Neural cell (in vitro differentiated cells): ENCODE results near the gene PLS1. TPM values are rescaled to one million over a fixed set of nuclear protein-coding genes. Genes with fewer than 3 reads are reported as not detected.

Experiments used
- H2AFZ ChIP-seq: fragments of 200-600, 300-800 bp; sonication (generic), shearing (Covaris generic); 2 replicates; pipeline ENCODE4 v1.6.0; 2014; ENCODE audit warnings: low read depth, mild to moderate bottlenecking, antibody characterized with exemption, low read length, moderate library complexity
- H3F3A ChIP-seq: fragments of 200-600 bp; shearing (Covaris generic); 2 replicates; pipeline ENCODE4 v1.6.1; 2016; ENCODE audit warnings: mild to moderate bottlenecking, moderate library complexity, mixed read lengths, antibody characterized with exemption, low read length; ENCODE audit not compliant: insufficient read depth, poor library complexity, severe bottlenecking
- H3K27ac ChIP-seq: fragments of 200-600, 300-800 bp; sonication (generic), shearing (Covaris generic); 2 replicates; pipeline ENCODE4 v1.5.1; 2014; ENCODE audit warnings: mild to moderate bottlenecking, low read length, moderate library complexity
- H3K27me3 ChIP-seq: fragments of 300-800, 200-600 bp; sonication (generic), shearing (Covaris generic); 2 replicates; pipeline ENCODE4 v1.6.0; 2014; ENCODE audit warnings: mild to moderate bottlenecking, low read depth, low read length, moderate library complexity; ENCODE audit not compliant: insufficient read depth
- H3K36me3 ChIP-seq: fragments of 300-800, 200-600 bp; sonication (generic), shearing (Covaris generic); 2 replicates; pipeline ENCODE4 v1.5.1; 2014; ENCODE audit warnings: mild to moderate bottlenecking, antibody characterized with exemption, low read length, moderate library complexity; ENCODE audit not compliant: insufficient read depth
- H3K4me2 ChIP-seq: fragments of 300-800, 200-600 bp; sonication (generic), shearing (Covaris generic); 2 replicates; pipeline ENCODE4 v1.6.0; 2014; ENCODE audit warnings: mild to moderate bottlenecking, low read length
- H3K4me3 ChIP-seq: fragments of 300-800, 200-600 bp; sonication (generic), shearing (Covaris generic); 2 replicates; pipeline ENCODE4 v1.5.1; 2014; ENCODE audit warnings: mild to moderate bottlenecking, low read length, moderate library complexity
- H3K79me2 ChIP-seq: fragments of 200-600 bp; shearing (Covaris generic); replicated peaks from 2 replicates; pipeline ENCODE4 v1.6.0; 2014; ENCODE audit warnings: mild to moderate bottlenecking, low read length, moderate library complexity; ENCODE audit not compliant: insufficient read depth
- H3K9ac ChIP-seq: fragments of 300-800, 200-600 bp; sonication (generic), shearing (Covaris generic); 2 replicates; pipeline ENCODE4 v1.6.1; 2016; ENCODE audit warnings: mild to moderate bottlenecking, low read length, mixed read lengths
- H3K9me2 ChIP-seq: fragments of 200-600 bp; shearing (Covaris generic); 2 replicates; pipeline ENCODE4 v1.6.1; 2016; ENCODE audit warnings: mild to moderate bottlenecking, low read length, mixed read lengths; ENCODE audit not compliant: insufficient read depth
- H3K9me3 ChIP-seq: fragments of 200-600, 300-800 bp; sonication (generic), shearing (Covaris generic); 2 replicates; pipeline ENCODE4 v1.6.1; 2016; ENCODE audit warnings: mild to moderate bottlenecking, mixed run types, low read length, moderate library complexity, mixed read lengths
- H4K20me1 ChIP-seq: fragments of 200-600 bp; shearing (Covaris generic); 2 replicates; pipeline ENCODE4 v1.6.1; 2016; ENCODE audit warnings: mild to moderate bottlenecking, mixed run types; ENCODE audit not compliant: insufficient read depth
- EP300 ChIP-seq: fragments of 450-650 bp; conservative IDR thresholded peaks from 2 replicates; pipeline ENCODE4 v1.6.1; 2014; ENCODE audit warnings: antibody characterized with exemption, mild to moderate bottlenecking, moderate library complexity; ENCODE audit not compliant: poor library complexity, severe bottlenecking
- EZH2 ChIP-seq: fragments of 200-600, 300-800 bp; shearing (Covaris generic), sonication (generic); IDR thresholded peaks from 2 replicates; pipeline ENCODE4 v1.6.1; 2014; ENCODE audit warnings: antibody characterized with exemption, low read length, borderline replicate concordance, mild to moderate bottlenecking; ENCODE audit not compliant: insufficient read depth, poor library complexity, severe bottlenecking
- MXI1 ChIP-seq: fragments of 450-650 bp; conservative IDR thresholded peaks from 2 replicates; pipeline ENCODE4 v1.6.1; 2014; ENCODE audit warnings: antibody characterized with exemption, mild to moderate bottlenecking; ENCODE audit not compliant: poor library complexity, severe bottlenecking
- POLR2AphosphoS5 ChIP-seq: IDR thresholded peaks from 2 replicates; pipeline ENCODE4 v1.6.1; 2012
- RAD21 ChIP-seq: fragments of 450-650 bp; conservative IDR thresholded peaks from 2 replicates; pipeline ENCODE4 v1.6.1; 2014; ENCODE audit warnings: antibody characterized with exemption, mild to moderate bottlenecking, moderate library complexity
- SMC3 ChIP-seq: fragments of 450-650 bp; conservative IDR thresholded peaks from 2 replicates; pipeline ENCODE4 v1.6.1; 2014; ENCODE audit warnings: antibody characterized with exemption, mild to moderate bottlenecking, moderate library complexity; ENCODE audit not compliant: poor library complexity
- TAF1 ChIP-seq: IDR thresholded peaks from 2 replicates; pipeline ENCODE4 v1.6.1; 2012; ENCODE audit warnings: low read depth
- polyA plus RNA-seq: library from polyadenylated mRNA; depleted of rRNA; stranded (reverse); fragments of >200 nt; gene quantifications from 2 replicates; pipeline ENCODE4 v1.2.3, GENCODE V29; 2014
- TF ChIP-seq, protein P1 (sequence below): IDR thresholded peaks from 2 replicates; pipeline ENCODE4 v1.6.1; 2012; ENCODE audit warnings: borderline replicate concordance
- TF ChIP-seq, protein P2 (sequence below): fragments of 450-650 bp; IDR thresholded peaks from 2 replicates; pipeline ENCODE4 v1.5.1; 2014; ENCODE audit warnings: antibody characterized with exemption, mild to moderate bottlenecking, moderate library complexity; ENCODE audit not compliant: poor library complexity, severe bottlenecking

Gene PLS1
- polyA plus RNA-seq, 1 donor from 2014 or later = 0.31 TPM

DNA sequence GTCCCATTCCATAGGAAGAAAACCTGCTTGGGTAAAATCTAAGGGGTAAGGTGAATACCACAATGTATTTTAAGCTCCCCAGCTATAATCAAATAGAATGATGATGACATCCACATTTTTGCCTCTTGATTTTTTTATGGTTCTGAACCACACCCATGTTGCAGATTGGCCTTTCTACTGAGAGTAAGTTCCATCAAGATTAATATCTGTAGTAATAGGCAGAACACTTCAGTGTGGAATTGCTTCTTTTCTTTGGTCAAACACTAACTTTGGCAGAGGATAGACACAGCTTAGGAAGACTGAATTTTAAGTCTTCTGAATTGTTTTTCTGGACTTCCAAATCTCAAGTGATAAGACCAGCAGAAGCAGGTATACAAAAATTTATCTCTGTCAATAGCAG is 27.0 kb downstream of the PLS1 start:
- H3K27ac ChIP-seq = no peak overlapping the region
- H3K36me3 ChIP-seq = no peaks in the 10 kb centered on the region
- H3K4me3 ChIP-seq = no peak overlapping the region
- TF ChIP-seq EP300 (no peak), SMC3 (no peak), MXI1 (no peak), TAF1 (no peak), POLR2AphosphoS5 (no peak), RAD21 (no peak)
- TF ChIP-seq, protein P1, sequence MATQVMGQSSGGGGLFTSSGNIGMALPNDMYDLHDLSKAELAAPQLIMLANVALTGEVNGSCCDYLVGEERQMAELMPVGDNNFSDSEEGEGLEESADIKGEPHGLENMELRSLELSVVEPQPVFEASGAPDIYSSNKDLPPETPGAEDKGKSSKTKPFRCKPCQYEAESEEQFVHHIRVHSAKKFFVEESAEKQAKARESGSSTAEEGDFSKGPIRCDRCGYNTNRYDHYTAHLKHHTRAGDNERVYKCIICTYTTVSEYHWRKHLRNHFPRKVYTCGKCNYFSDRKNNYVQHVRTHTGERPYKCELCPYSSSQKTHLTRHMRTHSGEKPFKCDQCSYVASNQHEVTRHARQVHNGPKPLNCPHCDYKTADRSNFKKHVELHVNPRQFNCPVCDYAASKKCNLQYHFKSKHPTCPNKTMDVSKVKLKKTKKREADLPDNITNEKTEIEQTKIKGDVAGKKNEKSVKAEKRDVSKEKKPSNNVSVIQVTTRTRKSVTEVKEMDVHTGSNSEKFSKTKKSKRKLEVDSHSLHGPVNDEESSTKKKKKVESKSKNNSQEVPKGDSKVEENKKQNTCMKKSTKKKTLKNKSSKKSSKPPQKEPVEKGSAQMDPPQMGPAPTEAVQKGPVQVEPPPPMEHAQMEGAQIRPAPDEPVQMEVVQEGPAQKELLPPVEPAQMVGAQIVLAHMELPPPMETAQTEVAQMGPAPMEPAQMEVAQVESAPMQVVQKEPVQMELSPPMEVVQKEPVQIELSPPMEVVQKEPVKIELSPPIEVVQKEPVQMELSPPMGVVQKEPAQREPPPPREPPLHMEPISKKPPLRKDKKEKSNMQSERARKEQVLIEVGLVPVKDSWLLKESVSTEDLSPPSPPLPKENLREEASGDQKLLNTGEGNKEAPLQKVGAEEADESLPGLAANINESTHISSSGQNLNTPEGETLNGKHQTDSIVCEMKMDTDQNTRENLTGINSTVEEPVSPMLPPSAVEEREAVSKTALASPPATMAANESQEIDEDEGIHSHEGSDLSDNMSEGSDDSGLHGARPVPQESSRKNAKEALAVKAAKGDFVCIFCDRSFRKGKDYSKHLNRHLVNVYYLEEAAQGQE = no peak
- no peaks in the 10 kb centered on the region for H3K9me2 ChIP-seq
- H3F3A ChIP-seq = no peaks in the 10 kb centered on the region
- H3K9me3 ChIP-seq = no peaks in the 10 kb centered on the region
- H4K20me1 ChIP-seq = no peaks in the 10 kb centered on the region
- H2AFZ ChIP-seq = no peak overlapping the region
- H3K27me3 ChIP-seq = no peaks in the 10 kb centered on the region
- H3K9ac ChIP-seq = no peak overlapping the region
- no peak overlapping the region for H3K4me2 ChIP-seq
- H3K79me2 ChIP-seq = no peaks in the 10 kb centered on the region

DNA sequence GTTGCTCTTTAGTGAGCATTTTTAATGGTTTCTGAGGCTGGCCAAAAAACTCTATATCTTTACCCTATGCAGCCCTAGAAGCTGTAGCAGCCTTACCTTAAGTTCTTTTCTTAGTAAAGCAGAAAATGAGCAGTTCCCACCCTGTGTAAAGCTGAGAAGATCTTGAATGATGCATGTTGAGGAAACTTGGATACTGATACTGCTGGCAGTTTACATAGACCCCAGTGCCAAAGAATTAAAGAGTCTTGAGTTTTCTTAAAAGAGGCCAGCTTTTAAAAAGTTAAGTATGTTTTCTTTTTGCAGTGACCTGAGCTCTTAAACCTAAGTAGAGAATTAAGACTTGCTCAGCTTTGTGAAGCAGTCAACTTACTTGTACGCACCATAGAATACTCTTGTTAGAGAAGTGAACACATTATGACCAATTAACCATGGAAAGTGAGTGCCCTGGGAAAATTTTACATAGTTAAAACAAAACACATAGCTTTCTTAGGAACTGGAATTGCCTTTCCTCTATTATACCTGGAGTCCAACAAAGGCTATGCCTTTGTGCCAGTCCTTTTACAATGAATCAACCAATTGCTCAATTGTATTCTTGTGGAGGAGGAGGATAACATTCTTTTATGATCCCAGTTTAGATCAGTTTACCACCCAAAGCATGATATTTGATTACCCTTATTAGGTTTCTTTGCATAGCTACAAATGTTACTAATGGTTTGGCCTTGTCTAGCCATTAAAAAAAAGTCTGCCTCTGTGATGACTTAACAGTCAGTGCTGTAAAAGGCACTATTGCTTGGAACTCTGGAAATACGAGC is 28.4 kb downstream of the PLS1 start:
- Histone ChIP-seq H3K27ac (no peak overlapping the region), H2AFZ (no peak overlapping the region), H3K36me3 (no peaks in the 10 kb centered on the region), H3K79me2 (no peaks in the 10 kb centered on the region), H3K9ac (no peak overlapping the region), H3K9me2 (no peaks in the 10 kb centered on the region), H3K27me3 (no peaks in the 10 kb centered on the region), H4K20me1 (no peaks in the 10 kb centered on the region), H3K4me2 (no peak overlapping the region), H3K9me3 (no peaks in the 10 kb centered on the region), H3F3A (no peaks in the 10 kb centered on the region), H3K4me3 (no peak overlapping the region)
- TF ChIP-seq SMC3 (no peak), RAD21 (no peak), TAF1 (no peak), EP300 (no peak), MXI1 (no peak), POLR2AphosphoS5 (no peak), EZH2 (no peak)
- TF ChIP-seq, protein P2, sequence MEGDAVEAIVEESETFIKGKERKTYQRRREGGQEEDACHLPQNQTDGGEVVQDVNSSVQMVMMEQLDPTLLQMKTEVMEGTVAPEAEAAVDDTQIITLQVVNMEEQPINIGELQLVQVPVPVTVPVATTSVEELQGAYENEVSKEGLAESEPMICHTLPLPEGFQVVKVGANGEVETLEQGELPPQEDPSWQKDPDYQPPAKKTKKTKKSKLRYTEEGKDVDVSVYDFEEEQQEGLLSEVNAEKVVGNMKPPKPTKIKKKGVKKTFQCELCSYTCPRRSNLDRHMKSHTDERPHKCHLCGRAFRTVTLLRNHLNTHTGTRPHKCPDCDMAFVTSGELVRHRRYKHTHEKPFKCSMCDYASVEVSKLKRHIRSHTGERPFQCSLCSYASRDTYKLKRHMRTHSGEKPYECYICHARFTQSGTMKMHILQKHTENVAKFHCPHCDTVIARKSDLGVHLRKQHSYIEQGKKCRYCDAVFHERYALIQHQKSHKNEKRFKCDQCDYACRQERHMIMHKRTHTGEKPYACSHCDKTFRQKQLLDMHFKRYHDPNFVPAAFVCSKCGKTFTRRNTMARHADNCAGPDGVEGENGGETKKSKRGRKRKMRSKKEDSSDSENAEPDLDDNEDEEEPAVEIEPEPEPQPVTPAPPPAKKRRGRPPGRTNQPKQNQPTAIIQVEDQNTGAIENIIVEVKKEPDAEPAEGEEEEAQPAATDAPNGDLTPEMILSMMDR = no peak
- TF ChIP-seq, protein P1 = no peak
